Retinal pigment epithelial cell (primary cell): ENCODE measurements around the gene CUTA.
"Not testable (repeated sequence)": the region's sequence is repeated elsewhere in the genome, so short reads cannot be mapped to it uniquely, and the experiment has no call there.

ENCODE experiments used
- DNase-seq: peaks from one replicate; pipeline ENCODE4 v3.0.0-alpha.2; 2010; ENCODE audit warnings: low read depth
- H3K4me3 ChIP-seq: 2 replicates; pipeline ENCODE4 v1.5.1; 2011; ENCODE audit warnings: mild to moderate bottlenecking, low read length, control low read depth, moderate library complexity
- TF ChIP-seq, protein P1 (sequence below): conservative IDR thresholded peaks from 2 replicates; pipeline ENCODE4 v1.5.1; 2011; ENCODE audit warnings: low read depth, low read length, control low read depth, inconsistent platforms

CUTA gene

DNA sequence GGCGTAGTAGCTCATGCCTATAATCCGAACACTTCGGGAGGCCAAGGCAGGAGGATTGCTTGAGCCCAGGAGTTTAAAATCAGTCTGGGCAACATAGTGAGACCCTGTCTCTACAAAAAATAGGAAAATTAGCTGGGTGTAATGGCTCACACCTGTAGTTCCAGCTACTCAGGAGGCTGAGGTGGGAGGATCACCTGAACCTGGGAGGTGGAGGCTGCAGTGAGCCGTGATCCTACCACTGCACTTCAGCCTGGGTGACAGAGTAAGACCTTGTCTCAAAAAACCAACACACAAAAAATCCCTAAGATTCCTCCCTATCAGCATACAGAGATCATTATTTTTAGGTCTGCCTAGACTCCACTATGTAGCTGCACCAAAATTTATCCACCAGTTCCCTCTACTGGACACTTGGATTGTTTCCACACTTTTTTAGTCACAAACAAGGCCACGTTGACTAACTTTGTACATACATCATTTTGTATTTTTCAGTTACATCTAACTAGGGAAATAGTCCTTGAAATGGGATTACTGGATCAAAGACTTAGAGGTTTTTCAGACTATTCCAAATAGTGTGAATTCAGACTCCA, 10.7 kb downstream of the CUTA start:
- no peak for DNase-seq
- TF ChIP-seq, protein P1, sequence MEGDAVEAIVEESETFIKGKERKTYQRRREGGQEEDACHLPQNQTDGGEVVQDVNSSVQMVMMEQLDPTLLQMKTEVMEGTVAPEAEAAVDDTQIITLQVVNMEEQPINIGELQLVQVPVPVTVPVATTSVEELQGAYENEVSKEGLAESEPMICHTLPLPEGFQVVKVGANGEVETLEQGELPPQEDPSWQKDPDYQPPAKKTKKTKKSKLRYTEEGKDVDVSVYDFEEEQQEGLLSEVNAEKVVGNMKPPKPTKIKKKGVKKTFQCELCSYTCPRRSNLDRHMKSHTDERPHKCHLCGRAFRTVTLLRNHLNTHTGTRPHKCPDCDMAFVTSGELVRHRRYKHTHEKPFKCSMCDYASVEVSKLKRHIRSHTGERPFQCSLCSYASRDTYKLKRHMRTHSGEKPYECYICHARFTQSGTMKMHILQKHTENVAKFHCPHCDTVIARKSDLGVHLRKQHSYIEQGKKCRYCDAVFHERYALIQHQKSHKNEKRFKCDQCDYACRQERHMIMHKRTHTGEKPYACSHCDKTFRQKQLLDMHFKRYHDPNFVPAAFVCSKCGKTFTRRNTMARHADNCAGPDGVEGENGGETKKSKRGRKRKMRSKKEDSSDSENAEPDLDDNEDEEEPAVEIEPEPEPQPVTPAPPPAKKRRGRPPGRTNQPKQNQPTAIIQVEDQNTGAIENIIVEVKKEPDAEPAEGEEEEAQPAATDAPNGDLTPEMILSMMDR = peak; percentile 38
- H3K4me3 ChIP-seq = no peak overlapping the region

DNA sequence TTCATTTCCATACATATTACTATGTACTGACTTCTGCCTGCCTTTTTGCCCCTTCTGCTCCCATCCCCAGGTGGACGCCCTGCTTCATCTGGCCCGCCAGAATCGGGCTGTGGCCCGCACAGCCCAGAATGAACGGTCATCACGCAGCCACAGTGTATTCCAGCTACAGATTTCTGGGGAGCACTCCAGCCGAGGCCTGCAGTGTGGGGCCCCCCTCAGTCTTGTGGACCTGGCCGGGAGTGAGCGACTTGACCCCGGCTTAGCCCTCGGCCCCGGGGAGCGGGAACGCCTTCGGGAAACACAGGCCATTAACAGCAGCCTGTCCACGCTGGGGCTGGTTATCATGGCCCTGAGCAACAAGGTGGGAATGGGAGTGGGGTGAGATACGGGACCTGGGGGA, 11.8 kb downstream of the CUTA start:
- TF ChIP-seq, protein P1 = no peak
- no peak overlapping the region for H3K4me3 ChIP-seq
- no peak for DNase-seq

DNA sequence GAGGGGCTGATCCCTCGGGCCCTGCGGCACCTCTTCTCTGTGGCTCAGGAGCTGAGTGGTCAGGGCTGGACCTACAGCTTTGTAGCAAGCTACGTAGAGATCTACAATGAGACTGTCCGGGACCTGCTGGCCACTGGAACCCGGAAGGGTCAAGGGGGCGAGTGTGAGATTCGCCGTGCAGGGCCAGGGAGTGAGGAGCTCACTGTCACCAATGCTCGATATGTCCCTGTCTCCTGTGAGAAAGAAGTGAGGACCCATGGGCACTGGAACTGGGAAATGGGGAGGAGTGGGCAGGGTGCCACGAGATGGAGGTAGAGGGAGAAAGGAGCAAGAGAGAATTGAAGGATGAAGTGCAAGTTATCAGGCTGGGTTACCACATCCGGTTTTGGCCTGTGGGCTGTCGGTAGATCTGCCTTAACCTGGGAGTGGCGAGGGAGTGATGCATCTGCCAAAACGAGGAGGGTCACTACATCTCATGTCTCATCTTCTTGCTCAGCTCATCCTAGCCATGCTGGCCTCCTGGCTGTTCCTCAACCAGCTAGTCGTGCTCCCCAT, 12.4 kb downstream of the CUTA start:
- H3K4me3 ChIP-seq = no peak overlapping the region

DNA sequence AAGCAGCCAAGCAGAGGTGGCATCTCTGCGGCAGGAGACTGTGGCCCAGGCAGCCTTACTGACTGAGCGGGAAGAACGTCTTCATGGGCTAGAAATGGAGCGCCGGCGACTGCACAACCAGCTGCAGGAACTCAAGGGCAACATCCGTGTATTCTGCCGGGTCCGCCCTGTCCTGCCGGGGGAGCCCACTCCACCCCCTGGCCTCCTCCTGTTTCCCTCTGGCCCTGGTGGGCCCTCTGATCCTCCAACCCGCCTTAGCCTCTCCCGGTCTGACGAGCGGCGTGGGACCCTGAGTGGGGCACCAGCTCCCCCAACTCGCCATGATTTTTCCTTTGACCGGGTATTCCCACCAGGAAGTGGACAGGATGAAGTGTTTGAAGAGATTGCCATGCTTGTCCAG, 13.0 kb downstream of the CUTA start:
- no peak overlapping the region for H3K4me3 ChIP-seq
- TF ChIP-seq, protein P1 = no peak
- no peak for DNase-seq

More for the DNA sequence above, 12.4 kb downstream of the CUTA start:
- TF ChIP-seq, protein P1 = no peak
- no peak for DNase-seq

DNA sequence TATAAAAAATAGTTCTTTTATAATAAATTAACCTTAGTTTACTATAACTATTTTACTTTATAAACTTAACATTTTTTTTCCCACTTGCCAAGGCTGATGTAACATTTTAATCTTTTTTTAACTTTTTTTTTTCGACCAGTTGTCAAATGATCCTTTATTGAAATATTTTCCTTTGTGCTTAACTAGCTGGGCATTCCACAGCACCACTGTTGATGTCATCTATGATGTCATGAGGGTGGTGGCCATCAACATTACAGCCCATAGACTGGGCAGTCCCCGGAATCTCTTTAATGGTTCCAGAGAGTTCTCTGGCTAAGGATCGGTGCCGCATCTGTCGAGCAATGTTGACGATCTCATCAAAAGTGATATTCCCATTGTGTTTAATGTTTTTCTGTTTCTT, 18.0 kb downstream of the CUTA start:
- not testable (repeated sequence) for DNase-seq, H3K4me3 ChIP-seq

DNA sequence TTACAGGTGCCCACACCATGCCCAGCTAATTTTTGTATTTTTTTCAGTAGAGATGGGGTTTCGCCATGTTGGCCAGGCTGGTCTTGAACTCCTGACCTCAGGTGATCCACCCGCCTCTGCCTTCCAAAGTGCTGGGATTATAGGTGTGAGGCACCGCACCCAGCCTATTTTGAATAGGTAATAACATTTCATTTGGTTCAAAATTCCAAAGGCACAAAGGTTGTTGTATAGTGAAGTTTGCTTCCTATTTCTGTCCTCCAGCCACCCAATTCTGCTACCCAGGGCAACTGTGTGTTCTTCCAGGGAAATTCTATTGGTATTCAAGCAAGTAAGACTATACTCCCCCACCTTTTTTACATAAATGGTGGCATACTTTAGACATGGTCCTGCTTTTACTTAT, 19.3 kb downstream of the CUTA start:
- H3K4me3 ChIP-seq = not testable (repeated sequence)

DNA sequence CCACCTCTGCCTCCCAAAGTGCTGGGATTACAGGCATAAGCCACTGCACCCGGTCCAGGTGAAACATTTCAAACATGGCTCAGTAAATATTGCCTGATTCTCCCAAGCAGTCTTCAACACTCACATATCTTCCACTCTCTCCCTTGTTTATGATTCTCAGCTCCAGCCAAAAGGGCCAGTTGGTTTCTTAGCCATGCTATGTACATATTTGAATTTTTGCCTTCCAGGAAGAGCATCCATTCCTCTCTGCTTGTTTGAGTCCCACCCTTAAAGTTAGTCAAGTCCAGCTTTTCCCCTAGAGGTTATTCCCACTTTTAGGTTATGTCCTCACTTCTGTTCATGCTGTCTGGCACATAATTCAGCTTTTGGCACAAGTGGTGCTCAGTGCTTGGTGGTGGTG, 20.4 kb downstream of the CUTA start:
- no peak for DNase-seq
- TF ChIP-seq, protein P1 = no peak
- no peak overlapping the region for H3K4me3 ChIP-seq

More for the DNA sequence above, 19.3 kb downstream of the CUTA start:
- not testable (repeated sequence) for DNase-seq

DNA sequence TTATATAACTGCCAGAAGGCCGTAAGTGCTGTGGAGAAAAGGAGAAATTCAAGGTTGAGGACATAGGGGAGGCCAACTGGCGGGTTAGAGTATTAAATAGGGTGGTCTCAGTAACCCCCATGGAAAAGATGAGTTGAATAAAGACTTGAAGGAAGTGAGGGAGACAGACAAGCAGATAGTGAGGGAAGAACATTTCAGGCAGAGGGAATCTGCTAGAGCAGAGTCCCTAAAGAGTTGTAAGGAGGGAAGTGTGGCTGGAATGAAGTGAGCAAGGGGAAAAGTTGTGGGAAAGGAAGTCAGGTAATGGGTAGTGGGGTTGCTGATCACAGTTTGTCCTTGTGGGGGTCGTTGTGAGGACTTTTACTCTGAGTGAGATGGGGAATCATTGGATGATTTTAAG, 24.9 kb downstream of the CUTA start:
- TF ChIP-seq, protein P1 = no peak
- H3K4me3 ChIP-seq = peak overlapping the region; percentile 91
- DNase-seq = no peak
